Neural progenitor cell (in vitro differentiated cells): ENCODE data around the gene NAA60. TPM values are rescaled to one million over a fixed set of nuclear protein-coding genes. Genes with fewer than 3 reads are reported as not detected.
A peak's percentile ranks its signal among the peaks of the same experiment; 100 is the strongest.
"Not testable (repeated sequence)": the region's sequence is repeated elsewhere in the genome, so short reads cannot be mapped to it uniquely, and the experiment has no call there.

Experiments used
- DNase-seq: peaks from one replicate; pipeline ENCODE4 v3.0.0-alpha.2; 2016; ENCODE audit warnings: low spot score
- H2AFZ ChIP-seq: fragments of 200-600 bp; sonication (generic); replicated peaks from 2 replicates; pipeline ENCODE4 v1.6.1; 2016; ENCODE audit warnings: antibody characterized with exemption
- H3F3A ChIP-seq: fragments of 200-600 bp; sonication (generic); 2 replicates; pipeline ENCODE4 v1.6.1; 2016; ENCODE audit warnings: antibody characterized with exemption, low read depth
- H3K27ac ChIP-seq: fragments of 200-600 bp; sonication (generic); 2 replicates; pipeline ENCODE4 v1.5.1; 2016; ENCODE audit warnings: mild to moderate bottlenecking
- H3K27me3 ChIP-seq: fragments of 200-600 bp; sonication (generic); 2 replicates; pipeline ENCODE4 v1.6.1; 2016; ENCODE audit warnings: mild to moderate bottlenecking, moderate library complexity
- H3K36me3 ChIP-seq: fragments of 200-600 bp; sonication (generic); 2 replicates; pipeline ENCODE4 v1.5.1; 2016
- H3K4me1 ChIP-seq: fragments of 200-600 bp; sonication (generic); 2 replicates; pipeline ENCODE4 v1.6.1; 2016; ENCODE audit warnings: mixed run types
- H3K4me2 ChIP-seq: fragments of 200-600 bp; sonication (generic); 2 replicates; pipeline ENCODE4 v1.6.1; 2016
- H3K4me3 ChIP-seq: fragments of 200-600 bp; sonication (generic); 2 replicates; pipeline ENCODE4 v1.5.1; 2016
- H3K79me2 ChIP-seq: fragments of 200-600 bp; sonication (generic); 2 replicates; pipeline ENCODE4 v1.6.1; 2016; ENCODE audit warnings: low read depth
- H3K9ac ChIP-seq: fragments of 200-600 bp; sonication (generic); 2 replicates; pipeline ENCODE4 v1.6.1; 2016
- H3K9me3 ChIP-seq: fragments of 200-600 bp; sonication (generic); 2 replicates; pipeline ENCODE4 v1.5.1; 2016; ENCODE audit warnings: low read depth
- H4K20me1 ChIP-seq: fragments of 200-600 bp; sonication (generic); 2 replicates; pipeline ENCODE4 v1.6.1; 2016; ENCODE audit warnings: low read depth
- H3K27ac Mint-ChIP-seq: 3 replicates; pipeline ENCODE4 v1.8.0; 2021; ENCODE audit warnings: mixed read lengths
- H3K27me3 Mint-ChIP-seq: 2 replicates; pipeline ENCODE4 v1.8.0; 2022; ENCODE audit warnings: low read depth, mild to moderate bottlenecking, inconsistent platforms, moderate library complexity, mixed read lengths; ENCODE audit not compliant: insufficient read depth
- H3K36me3 Mint-ChIP-seq: 3 replicates; pipeline ENCODE4 v1.8.0; 2021; ENCODE audit warnings: mixed read lengths
- H3K4me1 Mint-ChIP-seq: 3 replicates; pipeline ENCODE4 v1.8.0; 2021; ENCODE audit warnings: mixed read lengths
- H3K4me3 Mint-ChIP-seq: 3 replicates; pipeline ENCODE4 v1.8.0; 2021; ENCODE audit warnings: mild to moderate bottlenecking, moderate library complexity, mixed read lengths
- H3K9me3 Mint-ChIP-seq: 3 replicates; pipeline ENCODE4 v1.8.0; 2020; ENCODE audit warnings: mixed read lengths
- CTCF ChIP-seq: fragments of 200-600 bp; sonication (generic); IDR thresholded peaks from 2 replicates; pipeline ENCODE4 v1.5.1; 2017; ENCODE audit warnings: antibody characterized with exemption, mild to moderate bottlenecking
- EZH2 ChIP-seq: fragments of 200-600 bp; sonication (generic); IDR thresholded peaks from 2 replicates; pipeline ENCODE4 v1.6.1; 2017; ENCODE audit warnings: antibody characterized with exemption, mild to moderate bottlenecking, moderate library complexity
- EZH2phosphoT487 ChIP-seq: fragments of 200-600 bp; sonication (generic); IDR thresholded peaks from 2 replicates; pipeline ENCODE4 v1.6.1; 2017; ENCODE audit warnings: antibody characterized with exemption
- total RNA-seq: library from RNA; depleted of rRNA; stranded (reverse); fragments of >200 nt; gene quantifications from 2 replicates; pipeline ENCODE4 v1.2.3, GENCODE V29; 2015; ENCODE audit warnings: low replicate concordance

The NAA60 gene
- total RNA-seq, 1 donor from 2014 or later, result 14.8 TPM

DNA sequence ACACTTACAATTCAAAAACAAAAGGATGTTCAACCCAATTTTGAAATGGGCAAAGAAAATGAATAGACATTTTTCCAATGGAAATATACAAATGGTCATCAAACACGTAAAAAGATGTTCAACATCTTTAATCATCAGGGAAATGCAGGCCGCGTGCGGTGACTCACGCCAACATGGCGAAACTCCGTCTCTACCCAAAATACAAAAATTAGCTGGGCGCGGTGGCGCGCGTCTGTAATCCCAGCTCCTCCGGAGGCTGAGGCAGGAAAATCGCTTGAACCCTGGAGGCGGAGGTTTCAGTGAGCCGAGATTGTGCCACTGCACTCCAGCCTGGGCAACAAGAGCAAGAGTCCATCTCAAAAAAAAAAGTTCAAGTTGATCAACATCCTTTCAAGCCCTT, 55.5 kb downstream of the NAA60 start:
- Histone ChIP-seq H3K27me3 (peaks cover 6% of the 10 kb centered on the region), H3K4me1 (peaks cover 14% of the 10 kb centered on the region), H3K4me3 (no peak overlapping the region), H2AFZ (no peak overlapping the region), H3K9ac (no peak overlapping the region), H3K4me2 (no peak overlapping the region), H3F3A (peaks cover 17% of the 10 kb centered on the region), H3K27ac (no peak overlapping the region), H3K9me3 (no peaks in the 10 kb centered on the region), H3K36me3 (no peaks in the 10 kb centered on the region), H3K79me2 (peaks cover 24% of the 10 kb centered on the region), H4K20me1 (no peaks in the 10 kb centered on the region)
- Mint-ChIP-seq H3K27me3 (peaks cover 8% of the 10 kb centered on the region), H3K9me3 (peaks cover 2% of the 10 kb centered on the region), H3K27ac (no peak overlapping the region), H3K4me3 (no peak overlapping the region), H3K4me1 (peaks cover 16% of the 10 kb centered on the region), H3K36me3 (no peaks in the 10 kb centered on the region)
- TF ChIP-seq CTCF (no peak), EZH2phosphoT487 (no peak), EZH2 (no peak)
- DNase-seq, result no peak

- Histone ChIP-seq H3K4me2 (peak overlapping the region; percentile 82), H3F3A (peaks cover 17% of the 10 kb centered on the region), H3K27ac (peak overlapping the region; percentile 62), H3K4me1 (peaks cover 14% of the 10 kb centered on the region), H3K9ac (peak overlapping the region; percentile 57), H3K4me3 (peak overlapping the region; percentile 71), H2AFZ (peak overlapping the region; percentile 44), H3K79me2 (peaks cover 24% of the 10 kb centered on the region)
- H4K20me1 ChIP-seq, DNase-seq, H3K9me3 ChIP-seq, H3K9me3 Mint-ChIP-seq, H3K27me3 ChIP-seq, H3K27me3 Mint-ChIP-seq, H3K36me3 ChIP-seq, H3K36me3 Mint-ChIP-seq: not testable (repeated sequence)
- H3K27ac Mint-ChIP-seq, result peak overlapping the region; percentile 94
- peaks cover 16% of the 10 kb centered on the region for H3K4me1 Mint-ChIP-seq
- H3K4me3 Mint-ChIP-seq, result peak overlapping the region; percentile 98
Observed at GRCh38 chr16:3501412-3501761, 57.9 kb downstream of the NAA60 start.

GRCh38 chr16:3501783-3502400, 58.4 kb downstream of the NAA60 start:
- Mint-ChIP-seq H3K4me1 (peaks cover 16% of the 10 kb centered on the region), H3K9me3 (peaks cover 2% of the 10 kb centered on the region), H3K36me3 (peaks cover 4% of the 10 kb centered on the region), H3K27me3 (peaks cover 8% of the 10 kb centered on the region), H3K4me3 (peak overlapping the region; percentile 98), H3K27ac (peak overlapping the region; percentile 11)
- Histone ChIP-seq H3K4me2 (peak overlapping the region; percentile 82), H3K27ac (no peak overlapping the region), H4K20me1 (no peaks in the 10 kb centered on the region), H3K9ac (peak overlapping the region; percentile 57), H2AFZ (no peak overlapping the region), H3K79me2 (peaks cover 24% of the 10 kb centered on the region), H3K4me3 (peak overlapping the region; percentile 71), H3K4me1 (peaks cover 14% of the 10 kb centered on the region), H3K27me3 (peaks cover 6% of the 10 kb centered on the region), H3F3A (peaks cover 17% of the 10 kb centered on the region), H3K36me3 (no peaks in the 10 kb centered on the region), H3K9me3 (no peaks in the 10 kb centered on the region)
- no peak for TF ChIP-seq EZH2
- DNase-seq, result no peak

DNA sequence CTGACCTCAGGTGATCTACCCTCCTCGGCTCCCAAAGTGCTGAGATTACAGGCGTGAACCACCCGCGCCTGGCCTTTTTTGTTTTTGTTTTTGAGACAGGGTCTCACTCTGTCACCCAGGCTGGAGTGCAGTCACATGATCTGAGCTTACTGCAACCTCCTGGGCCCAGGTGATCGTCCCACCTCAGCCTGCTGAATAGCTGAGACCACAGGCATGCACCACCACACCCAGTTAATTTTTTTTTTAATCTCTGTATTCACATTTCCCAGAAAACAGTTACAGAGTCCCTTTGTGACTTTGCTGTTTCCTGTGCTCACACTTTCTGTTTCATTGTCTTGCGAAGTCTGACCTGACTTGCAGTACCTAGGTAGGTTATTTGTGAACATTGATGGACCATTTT, 60.0 kb downstream of the NAA60 start:
- H3K4me2 ChIP-seq, result no peak overlapping the region
- no peak overlapping the region for H2AFZ ChIP-seq
- no peak overlapping the region for H3K9ac ChIP-seq
- peaks cover 6% of the 10 kb centered on the region for H3K27me3 ChIP-seq
- peaks cover 17% of the 10 kb centered on the region for H3F3A ChIP-seq
- no peak for DNase-seq
- peaks cover 2% of the 10 kb centered on the region for H3K9me3 Mint-ChIP-seq
- no peak overlapping the region for H3K27ac ChIP-seq
- no peak overlapping the region for H3K4me3 ChIP-seq
- H3K27ac Mint-ChIP-seq, result no peak overlapping the region
- no peak for TF ChIP-seq CTCF
- TF ChIP-seq EZH2, result no peak
- no peak for TF ChIP-seq EZH2phosphoT487
- H3K36me3 Mint-ChIP-seq, result peaks cover 12% of the 10 kb centered on the region
- H3K4me1 ChIP-seq, result peaks cover 14% of the 10 kb centered on the region
- peaks cover 8% of the 10 kb centered on the region for H3K27me3 Mint-ChIP-seq
- H3K4me1 Mint-ChIP-seq, result peaks cover 16% of the 10 kb centered on the region
- H3K36me3 ChIP-seq, result no peaks in the 10 kb centered on the region
- H3K79me2 ChIP-seq, result peaks cover 24% of the 10 kb centered on the region
- H4K20me1 ChIP-seq, result no peaks in the 10 kb centered on the region
- no peak overlapping the region for H3K4me3 Mint-ChIP-seq
- no peaks in the 10 kb centered on the region for H3K9me3 ChIP-seq
